Adrenal gland (tissue), 5 donors: ENCODE measurements around the gene MVB12B.

Experiments
- POLR2A ChIP-seq, 2 donors: fragments of 450-650 bp; IDR thresholded peaks; one replicate each; pipeline ENCODE4 v1.6.1; 2017; ENCODE audit warnings: antibody characterized with exemption in 2 of 2, mild to moderate bottlenecking in 2 of 2, moderate library complexity in 1 of 2
- TF ChIP-seq, protein P1 (sequence below), 6 experiments: fragments of 450-650 bp in 4 of 6; fragments of 200-600 bp in 2 of 6; sonication (generic) in 1 of 6; IDR thresholded peaks; 1 replicate in 5 of 6; 2 replicates in 1 of 6; pipeline versions ENCODE4 v1.5.1 to v1.8.0; 2016 to 2021; ENCODE audit warnings: antibody characterized with exemption in 6 of 6, mild to moderate bottlenecking in 2 of 6, moderate library complexity in 1 of 6
- donor health status: DM: no; HTN: no; CAD: no.

DNA sequence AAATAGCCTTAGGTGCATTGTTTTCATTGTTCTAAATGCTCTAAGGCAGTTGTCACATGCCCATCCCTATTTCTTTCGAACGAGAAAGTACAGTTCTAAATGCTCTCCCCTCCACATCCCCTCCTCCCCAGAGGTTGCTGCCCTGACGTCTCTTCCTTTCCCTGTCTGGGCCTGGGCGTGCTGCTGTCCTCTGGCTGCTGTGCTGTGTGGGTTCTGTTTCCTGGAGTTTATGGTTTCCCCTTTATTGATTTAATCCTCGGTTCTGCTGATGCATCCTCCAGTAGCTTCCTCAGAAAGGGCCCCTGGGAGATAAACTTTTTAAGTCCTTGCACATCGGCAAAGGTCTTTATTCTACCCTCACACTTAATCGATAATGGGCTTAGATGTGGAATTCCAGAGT, 48.8 kb downstream of the MVB12B start:
- TF ChIP-seq, protein P1, sequence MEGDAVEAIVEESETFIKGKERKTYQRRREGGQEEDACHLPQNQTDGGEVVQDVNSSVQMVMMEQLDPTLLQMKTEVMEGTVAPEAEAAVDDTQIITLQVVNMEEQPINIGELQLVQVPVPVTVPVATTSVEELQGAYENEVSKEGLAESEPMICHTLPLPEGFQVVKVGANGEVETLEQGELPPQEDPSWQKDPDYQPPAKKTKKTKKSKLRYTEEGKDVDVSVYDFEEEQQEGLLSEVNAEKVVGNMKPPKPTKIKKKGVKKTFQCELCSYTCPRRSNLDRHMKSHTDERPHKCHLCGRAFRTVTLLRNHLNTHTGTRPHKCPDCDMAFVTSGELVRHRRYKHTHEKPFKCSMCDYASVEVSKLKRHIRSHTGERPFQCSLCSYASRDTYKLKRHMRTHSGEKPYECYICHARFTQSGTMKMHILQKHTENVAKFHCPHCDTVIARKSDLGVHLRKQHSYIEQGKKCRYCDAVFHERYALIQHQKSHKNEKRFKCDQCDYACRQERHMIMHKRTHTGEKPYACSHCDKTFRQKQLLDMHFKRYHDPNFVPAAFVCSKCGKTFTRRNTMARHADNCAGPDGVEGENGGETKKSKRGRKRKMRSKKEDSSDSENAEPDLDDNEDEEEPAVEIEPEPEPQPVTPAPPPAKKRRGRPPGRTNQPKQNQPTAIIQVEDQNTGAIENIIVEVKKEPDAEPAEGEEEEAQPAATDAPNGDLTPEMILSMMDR (IDR thresholded peaks at IDR 0.05), result no peak
- TF ChIP-seq POLR2A (IDR thresholded peaks at IDR 0.05), result no peak
